AG08395 (cell line): ENCODE results near the gene OSBPL9.
"Not testable (repeated sequence)": the region's sequence is repeated elsewhere in the genome, so short reads cannot be mapped to it uniquely, and the experiment has no call there.

Experiments
- DNase-seq: peaks from one replicate; pipeline ENCODE4 v3.0.0; 2012; ENCODE audit warnings: mixed read lengths, low spot score

Gene OSBPL9

DNA sequence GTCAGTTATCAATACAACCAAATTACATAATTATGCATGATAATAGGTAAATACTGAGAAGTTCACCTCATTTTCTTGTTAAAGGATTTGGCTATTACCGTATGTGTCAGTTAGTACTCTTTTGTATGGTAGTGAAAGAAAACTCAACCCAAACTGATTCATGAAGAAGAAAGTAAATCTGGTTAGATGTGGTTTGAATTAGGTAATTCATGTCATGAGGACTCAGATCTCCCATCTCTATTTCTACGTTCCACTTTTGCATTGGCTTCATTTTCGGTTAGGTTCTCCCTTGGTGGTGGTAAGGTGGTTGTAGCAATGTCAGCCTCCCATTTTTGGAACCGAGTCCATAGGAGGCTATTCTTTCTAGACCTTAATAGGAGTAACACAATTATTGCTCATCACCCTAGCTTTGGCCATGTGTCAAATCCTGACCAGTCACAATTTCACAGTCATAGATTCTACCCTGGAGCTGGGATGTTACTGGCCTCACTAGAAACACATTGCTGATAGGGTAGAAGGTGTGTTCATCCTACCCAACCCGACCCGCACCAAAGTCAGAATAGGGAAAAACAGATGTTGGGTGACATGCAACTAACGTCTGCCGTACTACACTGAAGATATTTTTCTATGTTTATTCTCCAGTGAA lies 97.6 kb downstream of the OSBPL9 start:
- DNase-seq = peak; percentile 21

DNA sequence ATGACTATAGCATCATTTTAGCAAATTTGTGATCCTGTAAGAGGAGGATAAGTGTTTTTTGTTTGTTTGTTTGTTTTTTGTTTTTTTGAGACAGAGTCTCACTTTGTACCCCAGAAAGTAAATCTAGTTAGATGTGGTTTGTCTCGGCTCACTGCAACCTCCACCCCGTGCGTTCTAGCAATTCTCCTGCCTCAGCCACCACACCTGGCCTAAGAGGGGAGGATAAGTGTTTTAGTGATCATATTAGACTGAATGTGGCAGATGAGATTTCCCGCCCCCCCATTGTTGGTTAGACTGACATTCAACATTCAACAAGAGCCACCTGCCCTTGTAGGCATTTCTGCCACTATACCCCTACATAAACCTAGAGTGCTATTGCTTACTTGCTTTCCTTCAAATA lies 98.5 kb downstream of the OSBPL9 start:
- DNase-seq = no peak

- DNase-seq = no peak
Measured at GRCh38 chr1:51716746-51717145, 99.9 kb downstream of the OSBPL9 start.

DNA sequence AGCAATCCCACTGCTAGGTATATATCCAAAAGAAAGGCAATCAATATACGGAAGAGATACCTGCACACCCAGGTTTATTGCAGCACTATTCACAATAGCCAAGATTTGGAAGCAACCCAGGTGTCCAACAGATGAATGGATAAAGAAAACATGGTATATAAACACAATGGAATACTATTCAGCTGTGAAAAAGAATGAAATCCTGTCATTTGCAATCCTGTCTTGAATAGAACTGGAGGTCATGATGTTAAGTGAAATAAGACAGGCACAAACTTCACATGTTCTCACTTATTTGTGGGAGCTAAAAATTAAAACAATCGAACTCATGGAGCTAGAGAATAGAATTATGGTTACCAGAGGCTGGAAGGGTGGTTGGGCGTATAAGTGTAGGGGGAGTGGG lies 101.0 kb downstream of the OSBPL9 start:
- DNase-seq = no peak

DNA sequence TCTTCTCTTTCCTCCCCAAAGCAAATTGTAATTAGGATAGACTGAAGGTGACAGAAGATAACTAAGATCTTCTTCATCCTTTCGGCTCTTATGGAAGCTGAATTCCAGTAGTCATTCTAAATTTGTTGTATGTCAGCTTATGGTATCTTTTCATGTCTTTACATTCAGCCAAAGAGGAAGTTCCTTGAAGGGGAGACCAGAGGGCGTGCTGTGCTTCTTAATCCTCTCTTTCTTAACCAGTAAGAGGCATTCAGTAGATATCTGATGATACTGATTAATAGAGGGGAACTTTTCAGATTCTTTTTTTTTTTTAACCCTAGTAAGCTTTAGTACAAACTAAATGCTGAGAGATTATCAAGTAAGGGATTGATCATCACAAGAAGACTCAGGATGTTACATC lies 102.3 kb downstream of the OSBPL9 start:
- DNase-seq = no peak

- no peak for DNase-seq
Measured at GRCh38 chr1:51724797-51725196, 107.9 kb downstream of the OSBPL9 start.

- no peak for DNase-seq
Measured at GRCh38 chr1:51726051-51726450, 109.2 kb downstream of the OSBPL9 start.

DNA sequence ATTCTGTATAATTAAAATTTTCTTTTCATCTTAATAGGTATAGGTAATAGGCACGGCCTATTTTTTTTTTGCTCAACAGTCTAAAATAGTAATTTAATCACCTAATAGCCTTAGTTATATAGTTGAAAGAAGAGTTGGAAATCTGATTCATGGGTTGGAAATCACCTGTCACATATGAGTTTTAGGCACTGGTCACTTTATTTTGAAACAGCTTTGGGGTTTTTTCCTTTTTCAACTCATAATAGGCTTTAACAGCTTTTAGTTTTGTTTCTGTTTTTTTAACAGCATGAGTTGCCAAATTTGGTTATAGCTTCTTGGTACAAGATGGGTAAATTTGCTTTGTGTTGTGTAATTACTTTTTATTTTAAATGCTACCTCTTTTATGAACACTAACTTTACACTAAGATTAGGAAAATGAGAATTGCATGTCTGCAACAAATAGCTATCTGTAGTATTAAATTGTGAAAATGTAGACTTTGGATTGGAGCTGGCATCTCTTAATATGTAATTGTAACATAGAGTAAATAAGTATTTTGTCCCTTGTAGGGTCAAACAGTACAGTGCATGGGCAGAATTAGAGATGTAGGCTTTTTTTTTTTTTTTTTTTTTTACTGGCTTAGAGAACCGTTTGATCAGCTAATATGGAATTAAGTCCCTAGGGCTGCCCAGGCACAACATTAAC lies 109.8 kb downstream of the OSBPL9 start:
- DNase-seq = no peak

GRCh38 chr1:51727366-51727765 lies 110.5 kb downstream of the OSBPL9 start:
- no peak for DNase-seq

GRCh38 chr1:51728611-51729155 lies 111.8 kb downstream of the OSBPL9 start:
- no peak for DNase-seq

DNA sequence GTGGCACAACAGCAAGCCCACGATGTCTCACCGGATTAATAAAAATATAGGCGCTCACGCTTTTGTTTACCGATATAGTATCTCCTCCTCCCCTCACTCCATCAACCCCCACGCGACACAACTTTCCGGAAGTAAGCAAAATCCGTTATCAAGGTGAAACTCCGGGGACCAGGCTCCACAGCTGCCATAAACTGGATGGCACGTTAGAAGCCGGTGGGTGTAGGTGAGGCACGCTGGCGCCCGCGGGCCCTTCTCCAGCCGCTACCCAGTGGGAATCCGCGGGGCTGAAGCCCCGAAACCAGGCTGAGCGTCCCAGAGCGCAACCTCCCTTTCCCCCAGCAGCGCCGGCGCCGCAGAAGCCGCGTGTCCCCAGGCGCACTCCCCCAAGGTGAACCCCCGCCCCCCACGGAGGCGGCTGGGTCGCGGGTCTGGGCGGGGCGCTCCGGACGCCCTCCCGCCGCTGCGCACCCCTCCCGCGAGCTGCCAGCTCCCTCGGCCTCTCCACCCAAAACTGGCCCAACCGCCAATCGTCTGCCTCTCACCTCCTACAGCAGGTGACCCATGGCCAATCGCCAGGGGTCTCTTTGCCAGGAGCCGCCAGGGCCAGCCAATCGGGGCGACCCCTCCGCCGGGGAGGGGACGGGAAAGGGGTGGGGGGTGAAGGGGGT lies 112.4 kb downstream of the OSBPL9 start:
- peak; percentile 70 for DNase-seq

GRCh38 chr1:51729824-51730301 lies 113.0 kb downstream of the OSBPL9 start:
- DNase-seq = no peak

GRCh38 chr1:51731998-51732397 lies 115.1 kb downstream of the OSBPL9 start:
- no peak for DNase-seq

DNA sequence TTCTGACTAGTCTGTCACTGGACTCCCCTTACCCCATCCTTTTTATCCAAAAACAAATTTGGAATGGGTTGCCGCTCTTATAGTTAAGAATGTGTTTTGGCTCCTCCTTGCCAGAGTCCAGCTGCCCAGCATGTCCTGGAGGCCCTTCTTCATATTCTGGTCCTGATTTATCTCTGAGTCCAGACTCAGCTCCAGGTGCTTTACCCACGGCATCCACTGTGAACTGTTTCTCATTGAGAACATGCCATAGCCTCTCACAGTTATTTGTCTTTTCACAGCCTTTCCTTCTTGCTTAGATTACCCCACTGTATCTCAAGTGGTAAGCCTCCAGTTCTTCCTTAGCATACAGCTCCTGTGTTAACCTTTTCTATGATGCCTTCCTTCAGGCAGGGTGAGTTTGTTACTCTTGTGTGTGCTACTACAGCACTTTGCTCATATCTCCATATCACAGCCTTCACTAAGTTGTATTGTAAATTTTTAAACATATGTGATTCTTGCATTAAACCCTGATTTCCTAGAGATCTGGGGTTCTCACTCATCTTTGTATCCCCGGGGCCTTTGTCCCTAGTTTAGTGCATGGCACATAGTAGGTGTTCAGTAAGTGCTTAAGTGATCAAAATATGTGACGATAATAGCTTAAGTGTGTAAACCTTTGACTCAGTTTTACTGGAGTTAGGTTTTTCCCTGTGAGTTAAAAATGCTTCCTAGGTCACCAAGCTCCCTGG lies 116.0 kb downstream of the OSBPL9 start:
- DNase-seq = no peak

- not testable (repeated sequence) for DNase-seq
Measured at GRCh38 chr1:51733426-51733774, 116.5 kb downstream of the OSBPL9 start.

GRCh38 chr1:51733793-51734522 lies 117.1 kb downstream of the OSBPL9 start:
- no peak for DNase-seq

- DNase-seq = no peak
Measured at GRCh38 chr1:51734896-51735745, 118.2 kb downstream of the OSBPL9 start.

- DNase-seq = no peak
Measured at GRCh38 chr1:51735746-51736254, 118.9 kb downstream of the OSBPL9 start.

GRCh38 chr1:51736702-51737101 lies 119.8 kb downstream of the OSBPL9 start:
- DNase-seq = no peak

DNA sequence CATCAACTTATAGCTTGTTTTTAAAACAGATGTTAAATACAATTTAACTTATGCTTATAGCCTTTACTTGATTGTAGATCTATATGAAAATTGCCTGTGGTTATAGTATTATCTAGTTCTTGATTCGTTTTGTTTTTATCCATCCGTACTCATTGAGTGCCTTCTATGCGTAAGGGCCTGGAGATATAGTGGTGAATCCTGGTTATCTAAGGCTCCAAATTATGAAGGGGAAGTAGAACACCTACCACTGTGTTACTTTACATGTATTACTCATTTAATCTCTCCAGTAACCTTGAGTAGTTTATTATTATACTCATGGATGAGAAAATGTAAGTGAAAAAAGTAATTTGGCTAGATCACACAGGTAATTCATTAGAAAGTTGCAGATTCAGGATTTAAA lies 121.8 kb downstream of the OSBPL9 start:
- DNase-seq = no peak

GRCh38 chr1:51740652-51741051 lies 123.8 kb downstream of the OSBPL9 start:
- DNase-seq = no peak
